SKM-1 treated with dmso at 0.1 percent for 144 hours (cell line): ENCODE data around the gene PTGER3.

Source experiments
- DNase-seq: peaks from one replicate; lab custom pipeline; 2025; ENCODE audit not compliant: unreplicated experiment; lab: John Stamatoyannopoulos, UW

Gene PTGER3

GRCh38 chr1:71047635-71048607 lies at the start of gene PTGER3:
PTGER3 (minus strand) TSS chr1:71047816; CDS start chr1:71047577, 239 bp downstream.
- no peak for DNase-seq

- no peak for DNase-seq
Measured at GRCh38 chr1:71094913-71095312, 47.3 kb upstream of the PTGER3 start.

DNA sequence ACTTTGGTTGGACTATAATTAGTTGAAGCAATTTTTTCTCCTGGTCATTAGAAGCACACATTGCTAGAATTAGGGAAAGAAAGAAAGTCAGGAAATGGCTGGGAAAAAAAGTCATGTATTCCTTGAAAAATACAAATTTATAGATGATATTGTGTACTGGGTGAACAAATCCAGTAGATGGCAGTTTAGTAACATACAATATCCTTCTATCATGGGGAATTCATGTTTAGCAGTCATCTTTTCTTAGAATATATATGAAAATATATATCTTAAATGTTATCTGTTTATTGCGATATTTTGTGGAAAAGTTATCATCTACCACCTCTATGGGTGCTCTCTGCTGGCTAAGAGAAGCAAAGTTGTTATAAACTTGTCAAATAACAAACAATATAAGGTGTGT lies 46.3 kb upstream of the PTGER3 start:
- peak; percentile 16 for DNase-seq

GRCh38 chr1:71089536-71090270 lies 42.1 kb upstream of the PTGER3 start:
- DNase-seq = no peak

DNA sequence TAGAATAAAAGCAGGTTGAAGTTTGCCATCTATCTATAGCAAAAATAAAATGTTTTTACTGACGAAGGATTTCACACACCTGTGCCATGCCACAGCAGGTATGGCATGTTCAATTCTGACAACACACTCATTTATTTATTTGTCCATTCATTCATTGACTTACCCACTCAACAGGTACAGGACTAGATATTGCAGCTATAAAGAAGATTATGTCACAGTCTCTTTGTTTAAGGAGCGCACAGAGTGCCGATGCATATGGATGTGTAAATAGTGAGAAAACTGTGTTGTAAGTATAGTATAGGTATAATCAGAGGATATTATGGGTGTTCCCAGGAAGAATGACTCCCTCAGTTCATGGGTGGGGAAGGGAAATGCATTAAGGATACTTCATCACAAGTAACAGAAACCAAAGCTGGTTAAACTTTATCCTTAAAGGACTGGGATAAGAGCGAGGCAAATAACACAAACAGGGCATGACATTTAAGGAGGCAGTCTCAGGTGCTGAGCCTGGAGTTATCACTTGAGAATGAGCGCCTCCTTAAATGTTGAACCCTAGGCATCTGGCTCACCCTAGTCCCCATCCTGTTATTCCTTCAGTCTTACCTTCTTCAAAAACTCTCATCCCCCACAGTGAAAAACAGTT lies 41.1 kb upstream of the PTGER3 start:
- no peak for DNase-seq

GRCh38 chr1:71087713-71088112 lies 40.1 kb upstream of the PTGER3 start:
- DNase-seq = no peak

GRCh38 chr1:71087060-71087459 lies 39.4 kb upstream of the PTGER3 start:
- DNase-seq = no peak

DNA sequence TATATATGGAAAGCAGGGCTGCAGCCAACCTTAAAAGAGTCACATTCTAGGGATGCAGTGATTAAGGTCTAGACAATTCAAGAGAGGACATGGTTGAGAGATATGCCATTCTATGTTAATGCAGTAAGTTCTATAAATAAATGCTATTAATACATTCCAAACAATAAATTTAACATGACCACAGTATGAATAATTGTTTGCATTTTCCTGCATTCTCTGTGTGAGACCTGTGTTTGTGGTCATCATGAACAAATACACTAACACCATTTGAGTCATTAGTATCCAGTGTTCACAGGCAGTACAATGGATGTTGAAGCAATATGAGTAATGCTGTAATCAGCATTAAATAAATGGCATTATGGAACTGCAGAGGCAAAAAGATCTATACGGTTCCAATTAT lies 38.7 kb upstream of the PTGER3 start:
- no peak for DNase-seq

DNA sequence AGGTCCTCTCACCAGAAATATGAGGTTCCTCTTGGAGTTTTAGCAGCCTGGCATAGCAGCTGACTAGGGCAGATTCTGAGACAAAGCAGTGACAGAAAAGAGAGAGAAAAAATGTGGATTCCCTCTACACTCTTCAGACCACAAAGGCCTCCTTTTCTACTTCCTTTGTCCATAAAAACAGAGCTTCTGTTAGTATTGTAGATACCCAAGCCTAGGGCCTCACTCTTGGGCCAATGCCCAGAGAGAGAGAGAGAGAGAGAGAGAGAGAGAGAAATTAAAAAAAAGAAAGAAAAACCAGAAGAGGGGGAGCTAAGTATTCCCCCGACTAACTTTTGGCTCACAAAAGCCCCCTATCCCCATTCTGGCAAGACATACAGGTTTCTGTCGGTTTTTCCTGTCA lies 35.7 kb upstream of the PTGER3 start:
- no peak for DNase-seq

DNA sequence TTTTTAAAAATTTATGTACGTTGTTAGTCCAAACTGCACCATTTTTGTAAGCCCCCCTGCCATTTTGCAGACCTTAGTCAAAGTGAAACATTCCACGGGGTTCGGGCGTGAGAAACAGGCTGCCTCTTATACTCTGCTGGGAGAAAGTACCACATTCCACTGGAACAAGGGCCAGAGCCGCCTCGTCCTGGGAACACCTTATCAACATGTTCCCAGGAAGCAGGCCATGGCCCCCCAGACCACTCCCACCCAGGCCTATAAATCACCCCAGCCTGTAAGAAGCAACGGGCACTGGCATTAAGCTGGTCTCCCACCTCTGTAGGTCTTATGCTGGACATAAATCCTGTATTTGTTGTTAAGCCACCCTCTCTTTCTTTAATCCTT lies 34.1 kb upstream of the PTGER3 start:
- DNase-seq = no peak

DNA sequence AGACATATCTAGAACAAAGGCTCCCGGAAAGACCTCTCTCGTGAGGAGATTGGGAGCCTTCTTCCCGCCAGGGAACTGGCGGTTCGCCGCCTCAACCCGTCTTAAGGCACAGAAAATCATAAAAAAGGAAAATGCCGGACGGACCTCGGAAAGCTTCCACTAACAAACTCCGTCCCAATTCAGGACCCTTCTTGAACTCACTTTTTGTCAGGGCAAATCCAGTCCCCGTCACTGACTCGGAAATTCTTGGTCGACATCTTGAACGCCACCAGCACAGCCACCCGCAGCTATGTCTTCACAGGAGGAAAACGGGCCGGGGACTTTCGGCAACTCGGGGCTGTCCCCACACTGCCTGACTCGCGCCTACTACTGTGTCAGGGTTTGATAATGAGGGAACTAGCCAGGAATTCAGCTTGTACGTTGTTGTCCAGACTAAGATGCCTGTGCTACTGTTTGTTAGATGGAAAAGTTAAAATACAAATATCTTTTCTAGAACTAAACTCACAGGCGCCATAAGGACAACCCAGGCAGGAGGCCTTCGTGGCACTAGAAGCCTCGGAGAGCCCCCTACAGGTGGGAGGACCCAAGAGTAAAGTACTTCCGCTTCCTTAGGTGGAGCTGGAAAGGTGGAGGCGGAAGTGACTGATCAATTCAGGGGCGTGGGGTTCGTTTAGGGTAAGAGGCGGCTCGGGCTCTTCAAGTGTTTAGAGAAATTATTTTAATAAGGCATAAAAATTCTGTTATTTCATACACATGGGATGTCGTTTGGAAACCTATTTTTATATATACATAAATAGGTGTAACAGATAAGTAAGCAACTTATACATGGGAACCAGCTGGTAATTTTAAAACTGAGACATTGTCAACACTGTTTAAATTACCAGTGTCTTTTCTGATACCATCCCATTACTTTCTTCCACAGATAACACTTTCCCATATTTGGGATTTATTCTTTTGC lies 33.4 kb upstream of the PTGER3 start, which contains the start of gene ZRANB2:
TSS of gene ZRANB2 (minus strand) at position 297 of the 958 bp plus-strand sequence. CDS start at position 257, 40 bp downstream.
- peak; percentile 97 for DNase-seq

- DNase-seq = peak; percentile 10
Measured at GRCh38 chr1:71080230-71080738, 32.7 kb upstream of the PTGER3 start.

- DNase-seq = no peak
Measured at GRCh38 chr1:71074681-71075080, 27.1 kb upstream of the PTGER3 start.

DNA sequence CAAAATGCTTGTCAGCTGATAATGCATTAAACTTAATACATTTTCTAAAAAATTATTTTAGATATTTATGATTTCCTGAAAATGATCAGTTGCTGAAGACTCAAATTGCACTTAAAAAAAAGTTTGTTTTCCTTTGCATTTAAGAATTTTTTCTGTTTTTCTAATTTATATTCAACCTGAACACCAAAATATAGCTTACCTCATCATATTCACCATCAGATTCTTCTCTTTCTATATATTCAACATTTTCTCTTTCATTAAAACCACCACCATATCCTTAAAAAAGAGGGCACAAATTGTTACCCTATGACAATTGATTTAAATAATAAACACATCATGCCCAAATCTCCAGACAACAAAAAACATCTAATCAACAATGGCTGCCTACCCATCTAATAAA lies 24.7 kb upstream of the PTGER3 start:
- DNase-seq = no peak

DNA sequence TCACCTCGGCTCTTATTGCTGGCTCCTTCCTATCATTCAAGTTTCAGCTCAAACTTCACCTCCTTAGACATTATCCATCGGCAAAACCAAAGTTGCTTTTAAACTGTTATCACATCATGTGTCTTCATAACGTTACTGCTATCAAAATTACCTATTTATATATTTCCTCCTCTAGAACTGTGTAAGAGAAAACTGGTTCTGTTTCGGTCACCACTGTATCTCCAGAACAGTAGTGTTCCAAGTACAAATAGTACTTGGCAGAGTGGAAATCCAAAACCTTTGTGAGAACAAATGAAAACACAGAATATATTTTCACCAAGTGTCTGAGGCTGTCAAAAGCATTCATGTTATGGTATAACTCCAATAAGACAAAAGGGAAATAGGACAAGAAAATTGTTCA lies 24.1 kb upstream of the PTGER3 start:
- no peak for DNase-seq

DNA sequence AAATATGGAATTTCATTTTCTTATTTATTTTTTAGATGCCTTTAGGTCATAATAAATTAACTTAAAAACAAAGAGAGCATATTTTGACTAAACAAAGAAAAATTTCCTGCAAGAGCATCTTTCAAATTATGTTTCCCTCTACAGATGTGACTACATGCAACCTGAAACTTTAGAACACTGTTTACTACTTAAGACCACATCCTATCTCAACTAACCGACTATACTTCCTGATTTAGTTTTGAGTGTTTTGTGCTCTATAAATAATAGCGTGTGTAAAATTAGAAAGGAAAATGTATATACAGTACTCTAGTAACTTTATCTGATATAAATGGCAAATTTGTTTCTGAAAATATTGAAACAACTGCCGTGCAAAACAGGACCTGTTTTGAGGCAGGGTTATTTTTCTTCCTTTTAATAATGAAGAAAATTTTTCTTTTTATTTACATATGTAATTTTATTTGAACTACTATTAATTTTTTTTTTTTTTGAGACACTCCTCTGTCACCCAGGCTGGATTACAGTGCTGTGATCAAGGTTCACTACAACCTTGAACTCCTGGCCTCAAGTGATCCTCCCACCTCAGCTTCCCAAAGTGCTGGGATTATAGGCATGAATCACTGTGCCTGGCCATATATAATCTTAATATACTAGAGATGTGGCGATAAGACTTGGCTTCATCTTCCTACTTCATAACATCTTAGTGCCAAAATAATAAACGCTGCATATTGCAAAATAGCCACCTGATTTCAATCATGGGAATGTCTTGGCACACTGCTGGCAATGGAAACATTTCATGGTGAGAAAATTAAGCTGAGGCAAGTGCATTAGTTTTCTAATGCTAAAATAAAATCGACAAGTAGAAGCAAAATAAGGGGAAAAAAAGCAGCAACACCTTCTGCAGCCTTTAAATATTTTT lies 21.0 kb upstream of the PTGER3 start:
- DNase-seq = no peak

- DNase-seq = no peak
Measured at GRCh38 chr1:71054791-71055190, 7.2 kb upstream of the PTGER3 start.

- DNase-seq = no peak
Measured at GRCh38 chr1:71054281-71054731, 6.7 kb upstream of the PTGER3 start.

DNA sequence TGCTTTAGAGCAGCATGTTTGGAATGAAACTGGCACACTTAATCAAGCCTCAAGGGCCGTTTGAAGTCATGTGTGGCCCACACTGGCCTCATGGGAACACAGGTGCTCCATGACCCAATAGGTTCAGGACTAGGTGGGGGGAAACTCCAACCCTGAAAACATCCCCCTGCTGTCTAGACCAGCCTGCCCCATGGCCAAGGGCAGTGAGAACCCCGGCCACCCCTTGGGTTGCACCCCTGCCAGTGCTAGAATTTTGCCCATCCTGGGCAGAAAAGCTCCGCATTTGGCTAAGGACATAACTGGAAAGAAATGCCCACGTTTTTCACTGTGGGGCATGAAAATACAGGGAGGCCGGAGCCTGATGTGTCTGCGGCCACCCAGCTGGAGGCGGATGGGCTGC lies 6.1 kb upstream of the PTGER3 start:
- no peak for DNase-seq
